ENCODE results near the gene RBBP8. TPM values are rescaled to one million over a fixed set of nuclear protein-coding genes. Genes with fewer than 3 reads are reported as not detected.
"Not testable (repeated sequence)": the region's sequence is repeated elsewhere in the genome, so short reads cannot be mapped to it uniquely, and the experiment has no call there.

RBBP8 gene
- total and polyA plus RNA-seq, 8 donors = 6.4 to 54.0 (median 30.1) TPM

- Histone ChIP-seq H3K9me3 (no peaks in the 10 kb centered on the region), H3K4me1 (peaks cover 0 to 5% (median 0%) of the 10 kb centered on the region in 4 donors), H3K27me3 (no peaks in the 10 kb centered on the region), H3K4me3 (no peak overlapping the region), H3K27ac (no peak overlapping the region), H3K36me3 (no peaks in the 10 kb centered on the region)
- TF ChIP-seq CTCF (IDR thresholded peaks at IDR 0.05) = no peak
- TF ChIP-seq POLR2A (IDR thresholded peaks at IDR 0.05) = no peak
- 52 to 67% (median 58%) methylated on average over 5 of the region's 5 CpGs for WGBS, 5 donors
- intact Hi-C loops (cut with DNase I; ENCODE audit: low total_unique reads) = no loop called here
- DNase-seq = peak; percentile 29 to 59
These were observed 32.4 kb upstream of the RBBP8 start for GRCh38 chr18:22900558-22901238.

DNA sequence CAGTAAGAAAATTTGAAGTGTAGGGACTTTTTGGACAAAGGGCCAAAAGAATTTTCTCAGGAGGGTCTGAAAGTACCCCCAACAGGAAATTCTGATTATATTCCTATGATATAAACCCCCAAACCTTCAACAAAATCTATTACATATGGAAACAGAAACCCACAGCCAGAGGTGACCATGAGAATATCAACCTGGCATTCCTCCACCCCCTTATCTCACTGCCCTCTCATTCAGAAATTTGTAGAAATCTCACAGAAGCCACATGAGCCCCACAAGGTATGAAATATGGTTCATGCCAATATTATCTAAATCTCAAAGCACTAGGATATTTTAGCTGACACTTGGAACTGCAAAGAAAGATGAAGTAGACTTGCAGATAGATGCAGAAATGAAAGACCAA, 31.0 kb upstream of the RBBP8 start:
- Histone ChIP-seq H3K9me3 (no peaks in the 10 kb centered on the region), H3K27me3 (no peaks in the 10 kb centered on the region), H3K36me3 (no peaks in the 10 kb centered on the region), H3K4me1 (peaks cover 0 to 5% (median 0%) of the 10 kb centered on the region in 4 donors), H3K4me3 (no peak overlapping the region), H3K27ac (no peak overlapping the region)
- TF ChIP-seq POLR2AphosphoS5 (IDR thresholded peaks at IDR 0.05) = no peak
- TF ChIP-seq CTCF (IDR thresholded peaks at IDR 0.05) = no peak
- TF ChIP-seq POLR2A (IDR thresholded peaks at IDR 0.05) = no peak
- no peak for TF ChIP-seq EP300 (IDR thresholded peaks at IDR 0.05)
- intact Hi-C loops (cut with DNase I; ENCODE audit: low total_unique reads) = no loop called here
- no peak for DNase-seq

GRCh38 chr18:22903248-22903647, 29.9 kb upstream of the RBBP8 start:
- DNase-seq; H3K36me3 ChIP-seq; H3K27ac ChIP-seq; H3K9me3 ChIP-seq; H3K4me1 ChIP-seq; H3K27me3 ChIP-seq; H3K4me3 ChIP-seq; intact Hi-C loops (cut with DNase I; ENCODE audit: low total_unique reads): not testable (repeated sequence)
- 76 to 94% (median 83%) methylated on average over 2 of the region's 2 CpGs for WGBS, 5 donors

DNA sequence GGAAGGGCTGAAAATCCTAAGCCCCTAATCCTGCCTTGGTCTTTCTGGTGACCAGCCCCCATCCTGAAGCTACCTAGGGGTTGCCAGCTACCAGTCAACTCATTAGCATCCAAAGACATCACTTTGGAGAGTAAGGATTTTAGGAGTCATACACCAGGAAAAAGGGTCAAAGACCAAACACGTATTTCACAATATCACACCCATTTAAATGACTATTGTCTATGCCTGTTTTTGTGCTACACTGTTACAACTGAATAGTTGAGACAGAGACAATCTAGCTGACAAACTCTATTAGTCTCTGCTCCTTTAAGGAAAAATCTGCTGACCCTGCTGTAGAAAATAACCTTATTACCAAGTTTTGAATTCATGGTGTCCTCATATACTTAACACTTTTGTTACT, 21.0 kb upstream of the RBBP8 start:
- Histone ChIP-seq H3K36me3 (no peaks in the 10 kb centered on the region), H3K4me1 (peaks cover 0 to 8% (median 5%) of the 10 kb centered on the region in 4 donors), H3K27ac (no peak overlapping the region), H3K9me3 (no peaks in the 10 kb centered on the region), H3K27me3 (no peaks in the 10 kb centered on the region), H3K4me3 (no peak overlapping the region)
- DNase-seq = no peak
- WGBS, 5 donors = 85 to 95% (median 94%) methylated on average over 1 of the region's 1 CpG
- intact Hi-C loops (cut with DNase I; ENCODE audit: low total_unique reads) = no loop called here
- TF ChIP-seq EP300 (IDR thresholded peaks at IDR 0.05) (no peak), POLR2AphosphoS5 (IDR thresholded peaks at IDR 0.05) (no peak), POLR2A (IDR thresholded peaks at IDR 0.05) (no peak), CTCF (IDR thresholded peaks at IDR 0.05) (no peak)

GRCh38 chr18:22912835-22913234, 20.3 kb upstream of the RBBP8 start:
- 66 to 85% (median 68%) methylated on average over 1 of the region's 1 CpG for WGBS, 5 donors
- no peaks in the 10 kb centered on the region for H3K36me3 ChIP-seq
- peak overlapping the region in 1 of 5 donors; percentile 43 for H3K27ac ChIP-seq
- DNase-seq = no peak
- intact Hi-C loops (cut with DNase I; ENCODE audit: low total_unique reads) = no loop called here
- H3K4me3 ChIP-seq = no peak overlapping the region
- TF ChIP-seq POLR2AphosphoS5 (IDR thresholded peaks at IDR 0.05) (no peak), CTCF (IDR thresholded peaks at IDR 0.05) (no peak), POLR2A (IDR thresholded peaks at IDR 0.05) (no peak), EP300 (IDR thresholded peaks at IDR 0.05) (no peak)
- peaks cover 0 to 8% (median 5%) of the 10 kb centered on the region in 4 donors for H3K4me1 ChIP-seq
- H3K27me3 ChIP-seq = no peaks in the 10 kb centered on the region
- no peaks in the 10 kb centered on the region for H3K9me3 ChIP-seq

All from stomach (tissue), 9 donors.